HT-29 (cell line): ENCODE results near the gene ABLIM3. TPM values are rescaled to one million over a fixed set of nuclear protein-coding genes. Genes with fewer than 3 reads are reported as not detected.

Experiments used
- DNase-seq: peaks from one replicate; pipeline ENCODE4 v3.0.0-alpha.2; 2015; ENCODE audit warnings: low spot score
- total RNA-seq: library from RNA; depleted of rRNA; stranded (reverse); fragments of >200 nt; shearing (Covaris generic); gene quantifications from 2 replicates; pipeline ENCODE4 v1.2.3, GENCODE V29; 2014

The ABLIM3 gene
- total RNA-seq, 1 experiment from 2014 or later = 13.6 TPM

DNA sequence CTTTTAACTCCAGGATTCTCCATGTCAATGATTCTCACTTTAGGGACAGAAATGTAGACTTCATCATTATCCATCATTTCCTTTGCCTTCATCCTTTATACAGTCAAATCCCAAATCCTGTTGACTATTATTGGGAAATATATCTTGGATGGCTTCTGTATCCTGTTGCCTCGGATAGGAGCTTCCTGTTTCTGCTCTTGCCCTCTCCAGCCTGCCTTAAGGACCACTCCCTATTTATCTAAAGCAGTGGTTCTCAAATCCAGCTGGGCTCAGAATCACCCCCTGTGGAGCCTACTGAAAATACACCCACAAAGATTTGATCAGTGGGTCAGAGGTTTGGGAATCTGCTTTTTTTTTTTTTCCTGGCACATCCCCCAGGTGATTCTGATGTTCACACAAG lies 138.8 kb downstream of the ABLIM3 start:
- DNase-seq = no peak

DNA sequence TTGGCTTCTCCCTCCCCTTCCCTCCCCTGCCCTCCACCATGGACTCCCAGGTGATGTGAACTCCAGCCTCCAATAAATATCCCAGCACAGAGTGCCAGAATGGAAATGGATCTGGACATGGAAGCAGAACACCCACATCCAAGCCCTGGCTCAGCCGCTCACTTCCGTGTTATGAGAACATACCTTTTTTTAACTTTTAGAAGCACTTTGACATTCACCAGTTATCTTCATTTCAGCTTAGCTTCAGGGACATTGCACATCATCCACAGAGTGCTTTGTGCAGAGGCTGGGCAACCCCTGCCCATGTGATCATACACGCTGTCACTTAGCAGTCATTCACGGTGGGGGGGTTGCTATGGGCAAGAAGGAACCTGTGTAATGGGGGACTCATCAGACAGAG lies 139.5 kb downstream of the ABLIM3 start:
- DNase-seq = no peak

GRCh38 chr5:149282027-149282965 lies 141.0 kb downstream of the ABLIM3 start:
- no peak for DNase-seq

GRCh38 chr5:149282966-149283332 lies 141.7 kb downstream of the ABLIM3 start:
- no peak for DNase-seq

DNA sequence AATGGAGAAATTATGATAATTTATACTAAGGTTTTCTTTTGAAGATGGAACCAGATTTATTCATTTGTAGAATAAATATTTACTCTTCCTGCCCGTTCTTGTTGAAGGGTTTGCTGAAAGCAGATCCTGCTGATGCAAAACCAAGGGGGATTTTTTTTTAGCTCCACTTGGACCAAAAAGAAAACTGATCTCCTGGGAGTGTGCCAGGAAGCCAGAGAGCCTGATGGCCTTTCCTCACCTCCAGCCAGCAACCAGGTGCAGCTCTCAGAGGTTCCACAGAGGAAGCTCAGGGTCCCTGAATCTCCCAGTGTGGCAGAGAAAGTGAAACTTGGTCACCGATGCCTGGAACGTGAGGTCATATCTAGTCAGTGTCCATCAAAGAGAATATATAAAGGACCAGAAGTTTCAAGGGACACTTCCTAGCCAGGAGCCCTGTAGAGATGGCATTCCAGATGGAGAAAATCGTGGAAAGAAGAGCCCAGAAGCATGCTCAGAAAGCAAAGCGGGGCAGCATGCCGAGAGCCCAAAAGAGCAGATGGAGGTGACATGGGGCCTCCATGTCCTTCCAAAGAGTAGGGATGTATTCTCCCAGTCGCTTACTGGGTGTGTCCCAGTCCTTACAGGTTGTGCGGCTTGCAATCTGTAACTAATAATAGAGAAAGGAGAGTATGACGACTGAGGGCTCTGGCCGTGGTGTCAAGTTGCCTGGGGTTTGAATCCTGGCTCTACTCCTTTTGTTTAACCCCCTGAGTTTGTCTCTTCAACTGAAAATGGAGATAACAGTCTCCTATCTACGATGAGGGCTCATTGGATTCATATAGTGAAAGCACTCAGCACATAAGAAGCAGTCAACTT lies 142.6 kb downstream of the ABLIM3 start:
- no peak for DNase-seq

- DNase-seq = no peak
Measured at GRCh38 chr5:149284501-149284900, 143.2 kb downstream of the ABLIM3 start.

DNA sequence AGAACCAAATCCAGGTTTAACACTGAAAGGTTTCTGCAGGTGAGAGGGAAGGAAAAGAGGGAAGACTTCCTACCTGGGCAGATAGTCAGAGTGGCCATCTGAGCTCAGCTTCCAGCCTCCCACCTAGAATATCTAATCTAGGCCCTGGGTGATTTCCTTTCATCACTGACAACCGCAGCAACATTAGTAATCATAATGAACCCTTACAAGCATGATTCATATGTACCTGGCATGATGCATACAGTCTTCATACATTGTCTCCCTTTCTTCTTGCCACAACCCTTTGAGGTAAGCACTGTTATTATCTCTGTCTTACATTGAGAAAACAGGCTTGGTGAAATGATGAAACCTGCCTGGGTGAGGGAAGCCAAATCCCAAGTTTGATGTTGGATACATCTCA lies 143.9 kb downstream of the ABLIM3 start:
- no peak for DNase-seq

GRCh38 chr5:149288436-149288835 lies 147.1 kb downstream of the ABLIM3 start:
- no peak for DNase-seq

- no peak for DNase-seq
Measured at GRCh38 chr5:149289301-149289700, 148.0 kb downstream of the ABLIM3 start.

- DNase-seq = no peak
Measured at GRCh38 chr5:149294872-149295829, 153.9 kb downstream of the ABLIM3 start.

DNA sequence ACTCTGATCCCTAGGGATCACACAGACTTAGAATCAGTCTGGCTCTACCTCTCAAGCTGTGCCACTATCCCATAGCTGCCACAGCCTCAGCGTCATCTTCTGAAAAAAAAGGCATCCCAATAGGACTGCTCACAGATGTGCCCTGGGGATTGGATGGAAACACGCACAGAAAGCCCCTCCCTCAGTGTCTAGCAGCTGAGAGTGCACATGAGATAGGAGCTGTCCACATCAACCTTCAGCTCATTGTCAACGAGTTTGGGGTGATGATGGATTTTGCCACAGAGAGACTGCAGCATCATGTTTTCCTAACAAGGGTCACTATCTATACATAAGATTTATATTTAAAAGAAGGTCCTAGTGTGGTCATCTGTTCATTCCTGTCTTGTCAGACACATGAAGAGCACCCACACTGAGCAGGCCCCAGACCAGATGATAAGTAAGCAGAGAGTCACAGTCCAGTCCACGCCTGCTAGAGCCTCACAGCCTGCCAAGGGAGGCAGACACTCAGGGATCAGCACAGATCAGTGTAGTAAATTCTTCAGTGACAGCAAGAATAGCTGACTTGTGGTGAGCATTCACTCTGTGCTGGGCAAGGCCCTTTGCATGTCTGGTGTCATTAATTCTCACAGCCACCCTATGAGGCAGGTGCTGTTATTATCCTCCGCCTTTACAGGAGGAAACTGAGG lies 156.2 kb downstream of the ABLIM3 start:
- DNase-seq = no peak

DNA sequence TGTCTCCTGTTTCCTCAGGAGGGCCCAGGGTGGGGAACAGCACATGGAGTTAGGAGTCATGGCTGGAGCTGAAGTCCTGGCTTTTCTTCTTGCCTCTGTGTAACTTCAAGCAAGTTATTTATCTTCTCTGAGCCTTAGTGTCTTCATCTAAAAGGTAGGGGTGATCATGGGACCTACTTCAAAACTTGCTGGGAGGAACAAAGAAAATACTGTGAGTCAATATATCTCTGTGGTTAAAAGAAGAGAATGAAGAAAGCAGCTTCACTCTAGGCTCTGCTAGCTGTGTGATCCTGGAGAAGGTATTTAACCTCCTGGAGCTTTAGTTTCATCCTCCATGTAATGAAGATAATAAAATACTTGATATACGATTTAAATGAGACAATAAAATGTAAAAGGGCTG lies 156.9 kb downstream of the ABLIM3 start:
- no peak for DNase-seq

DNA sequence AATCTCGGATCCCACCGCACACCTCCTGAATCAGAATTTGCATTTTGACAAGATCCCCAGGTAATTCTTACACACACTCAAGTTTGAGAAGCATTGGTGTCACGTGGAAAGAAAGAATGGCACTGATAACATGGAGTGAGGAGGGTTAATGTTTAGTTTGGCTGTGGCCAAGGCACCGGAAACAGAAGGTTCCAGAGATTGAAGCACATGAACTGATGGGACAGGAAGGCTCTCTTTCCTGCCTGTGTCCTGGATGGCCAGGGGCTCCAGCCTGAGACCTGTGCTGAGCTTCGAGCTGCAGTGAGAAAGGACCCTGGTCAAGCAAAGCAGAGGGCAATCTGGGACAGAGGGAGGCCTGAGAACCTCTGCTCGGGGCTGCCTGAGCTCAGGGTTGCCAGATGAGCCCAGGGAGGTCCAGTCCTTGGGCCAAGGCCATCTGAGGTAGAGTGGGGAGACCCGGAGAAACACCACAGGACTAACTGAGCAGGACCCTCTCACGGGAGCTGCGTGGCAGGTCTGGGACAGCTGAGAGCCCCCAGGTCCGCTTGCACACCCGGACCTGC lies 157.6 kb downstream of the ABLIM3 start:
- DNase-seq = no peak

- no peak for DNase-seq
Measured at GRCh38 chr5:149299451-149300054, 158.3 kb downstream of the ABLIM3 start.

- no peak for DNase-seq
Measured at GRCh38 chr5:149300441-149300840, 159.1 kb downstream of the ABLIM3 start.

GRCh38 chr5:149301049-149301743 lies 159.9 kb downstream of the ABLIM3 start:
- DNase-seq = no peak

DNA sequence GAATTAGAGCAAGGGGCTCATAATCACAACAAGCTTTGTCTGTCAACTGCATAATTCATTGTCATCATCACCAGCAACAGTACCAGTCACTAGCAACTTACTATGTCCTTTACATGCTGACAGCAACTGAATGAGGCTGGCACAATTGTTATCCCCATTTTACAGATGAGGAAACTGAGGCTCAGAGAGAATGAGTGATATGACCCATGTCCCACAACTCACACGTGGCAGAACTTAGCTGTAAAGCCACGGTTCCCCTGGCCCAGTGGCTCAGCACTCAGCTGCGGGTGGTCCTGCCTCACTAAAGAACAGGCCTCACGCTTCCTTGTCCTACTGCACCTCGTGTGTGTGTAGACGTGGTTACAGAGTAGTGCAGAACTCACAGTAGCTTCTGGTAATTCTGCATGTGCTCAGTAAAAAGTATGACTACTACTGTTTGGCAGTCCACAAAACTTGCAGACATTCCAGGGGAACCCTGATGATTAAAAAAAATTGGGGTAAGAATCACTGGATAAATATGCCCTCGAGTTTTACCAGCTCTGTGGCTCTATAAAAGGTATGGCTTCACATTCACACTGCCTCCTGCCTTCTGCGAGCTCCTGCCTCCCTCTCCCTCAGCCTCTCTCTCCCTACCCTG lies 160.6 kb downstream of the ABLIM3 start:
- no peak for DNase-seq

- no peak for DNase-seq
Measured at GRCh38 chr5:149302641-149303040, 161.3 kb downstream of the ABLIM3 start.

DNA sequence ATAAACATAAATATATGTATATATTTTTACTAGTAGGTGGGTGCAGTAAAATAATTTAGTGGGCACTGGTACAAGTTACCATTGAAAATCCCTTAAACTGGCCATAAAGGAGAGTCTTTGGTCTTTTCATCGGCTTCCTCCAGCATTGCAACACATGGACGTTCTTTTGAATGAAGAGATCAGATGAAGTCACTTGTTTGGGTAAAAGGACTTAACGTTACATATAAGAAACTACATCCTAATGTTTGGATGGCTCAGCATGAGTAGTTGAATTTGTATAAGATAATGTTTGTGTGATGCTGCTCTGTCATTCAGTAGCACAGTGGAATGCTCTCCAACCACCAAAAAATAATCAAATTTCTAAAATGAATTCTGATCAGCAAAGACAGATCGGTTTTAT lies 161.9 kb downstream of the ABLIM3 start:
- DNase-seq = no peak
